ENCODE measurements around the gene RUNDC1.
A peak's percentile ranks its signal among the peaks of the same experiment; 100 is the strongest.

- TF ChIP-seq CTCF (IDR thresholded peaks at IDR 0.05) (peak in 1 of 3 donors; percentile 51), POLR2A (IDR thresholded peaks at IDR 0.05) (no peak)
These were observed 44.3 kb downstream of the RUNDC1 start, which contains the start of gene RND2 for GRCh38 chr17:43024407-43025289.

All from lower leg skin (tissue), 3 donors.